Mesothelial cell of epicardium (in vitro differentiated cells): ENCODE data around the gene LRMDA. TPM values are rescaled to one million over a fixed set of nuclear protein-coding genes. Genes with fewer than 3 reads are reported as not detected.
"Not testable (repeated sequence)": the region's sequence is repeated elsewhere in the genome, so short reads cannot be mapped to it uniquely, and the experiment has no call there.

Experiments used
- DNase-seq, 2 experiments: peaks; one replicate each; pipeline ENCODE4 v3.0.0; 2021; ENCODE audit warnings: low spot score in 2 of 2; ENCODE audit not compliant: unreplicated experiment in 2 of 2
- H3K27ac Mint-ChIP-seq: 2 replicates; pipeline ENCODE4 v1.8.0; 2021; ENCODE audit warnings: mixed read lengths
- H3K27me3 Mint-ChIP-seq: 2 replicates; pipeline ENCODE4 v1.8.0; 2021; ENCODE audit warnings: low read depth, mixed read lengths
- H3K36me3 Mint-ChIP-seq: 2 replicates; pipeline ENCODE4 v1.8.0; 2021; ENCODE audit warnings: mixed read lengths
- H3K4me1 Mint-ChIP-seq: 2 replicates; pipeline ENCODE4 v1.8.0; 2021; ENCODE audit warnings: mixed read lengths
- H3K4me3 Mint-ChIP-seq: 2 replicates; pipeline ENCODE4 v1.8.0; 2021; ENCODE audit warnings: mild to moderate bottlenecking, moderate library complexity, mixed read lengths
- H3K9me3 Mint-ChIP-seq: 2 replicates; pipeline ENCODE4 v1.8.0; 2021; ENCODE audit warnings: mixed read lengths
- CTCF ChIP-seq: fragments of 200-600 bp; sonication (generic); IDR thresholded peaks from one replicate; pipeline ENCODE4 v1.5.0; 2021; ENCODE audit warnings: antibody characterized with exemption; ENCODE audit not compliant: unreplicated experiment
- total RNA-seq: library from RNA; stranded (reverse); gene quantifications from 3 replicates; pipeline ENCODE4 v1.2.1, GENCODE V29; 2021

LRMDA gene
- total RNA-seq, 1 donor from 2014 or later: 2.0 TPM

GRCh38 chr10:75598998-75599397 lies 167.6 kb downstream of the LRMDA start:
- no peak for DNase-seq
- Mint-ChIP-seq H3K4me3 (no peak overlapping the region), H3K4me1 (peaks cover 44% of the 10 kb centered on the region), H3K36me3 (no peaks in the 10 kb centered on the region), H3K27ac (no peak overlapping the region), H3K27me3 (peaks cover 68% of the 10 kb centered on the region), H3K9me3 (no peaks in the 10 kb centered on the region)
- no peak for TF ChIP-seq CTCF

- H3K9me3 Mint-ChIP-seq: no peaks in the 10 kb centered on the region
- H3K4me1 Mint-ChIP-seq: peaks cover 44% of the 10 kb centered on the region
- no peak overlapping the region for H3K27ac Mint-ChIP-seq
- H3K36me3 Mint-ChIP-seq: no peaks in the 10 kb centered on the region
- no peak overlapping the region for H3K4me3 Mint-ChIP-seq
- no peak for DNase-seq
- peaks cover 79% of the 10 kb centered on the region for H3K27me3 Mint-ChIP-seq
- no peak for TF ChIP-seq CTCF
Observed at GRCh38 chr10:75599875-75600648, 168.6 kb downstream of the LRMDA start.

GRCh38 chr10:75600833-75601232 lies 169.4 kb downstream of the LRMDA start:
- Mint-ChIP-seq H3K27ac (no peak overlapping the region), H3K4me3 (no peak overlapping the region), H3K36me3 (no peaks in the 10 kb centered on the region), H3K27me3 (peaks cover 86% of the 10 kb centered on the region), H3K4me1 (peaks cover 44% of the 10 kb centered on the region), H3K9me3 (no peaks in the 10 kb centered on the region)
- no peak for DNase-seq
- no peak for TF ChIP-seq CTCF

GRCh38 chr10:75602341-75602740 lies 170.9 kb downstream of the LRMDA start:
- DNase-seq: no peak
- Mint-ChIP-seq H3K27ac (no peak overlapping the region), H3K4me1 (peaks cover 37% of the 10 kb centered on the region), H3K9me3 (no peaks in the 10 kb centered on the region), H3K4me3 (no peak overlapping the region), H3K27me3 (peaks cover 89% of the 10 kb centered on the region), H3K36me3 (no peaks in the 10 kb centered on the region)
- no peak for TF ChIP-seq CTCF

- no peak for TF ChIP-seq CTCF
- no peak overlapping the region for H3K27ac Mint-ChIP-seq
- DNase-seq: no peak
- no peaks in the 10 kb centered on the region for H3K36me3 Mint-ChIP-seq
- H3K4me3 Mint-ChIP-seq: no peak overlapping the region
- peaks cover 16% of the 10 kb centered on the region for H3K4me1 Mint-ChIP-seq
- no peaks in the 10 kb centered on the region for H3K9me3 Mint-ChIP-seq
- peaks cover 86% of the 10 kb centered on the region for H3K27me3 Mint-ChIP-seq
Observed at GRCh38 chr10:75605096-75605495, 173.7 kb downstream of the LRMDA start.

- H3K27me3 Mint-ChIP-seq: peaks cover 87% of the 10 kb centered on the region
- H3K4me3 Mint-ChIP-seq, H3K36me3 Mint-ChIP-seq, H3K9me3 Mint-ChIP-seq, H3K27ac Mint-ChIP-seq, DNase-seq, H3K4me1 Mint-ChIP-seq: not testable (repeated sequence)
Observed at GRCh38 chr10:75605795-75606194, 174.4 kb downstream of the LRMDA start.
